GM12801 (cell line): ENCODE results near the gene NTSR2.

ENCODE experiments used
- CTCF ChIP-seq: IDR thresholded peaks from one replicate; pipeline ENCODE4 v1.5.1; 2011; ENCODE audit warnings: control low read depth; ENCODE audit not compliant: insufficient read length; ENCODE audit errors: extremely low read depth

NTSR2 gene

GRCh38 chr2:11669454-11670291 lies at the start of gene NTSR2:
NTSR2 (minus strand) TSS chr2:11670195; CDS start chr2:11670129, 66 bp downstream.
- no peak for TF ChIP-seq CTCF

- TF ChIP-seq CTCF, result no peak
These were observed 49.4 kb upstream of the NTSR2 start for GRCh38 chr2:11719230-11719977.

GRCh38 chr2:11718606-11719005 lies 48.6 kb upstream of the NTSR2 start:
- no peak for TF ChIP-seq CTCF

- no peak for TF ChIP-seq CTCF
These were observed 47.6 kb upstream of the NTSR2 start for GRCh38 chr2:11717623-11718022.

- TF ChIP-seq CTCF, result no peak
These were observed 46.8 kb upstream of the NTSR2 start for GRCh38 chr2:11716689-11717321.

- TF ChIP-seq CTCF, result no peak
These were observed 46.1 kb upstream of the NTSR2 start for GRCh38 chr2:11715987-11716652.

- no peak for TF ChIP-seq CTCF
These were observed 43.8 kb upstream of the NTSR2 start for GRCh38 chr2:11713815-11714214.
